ENCODE data around the gene TERC.

DNA sequence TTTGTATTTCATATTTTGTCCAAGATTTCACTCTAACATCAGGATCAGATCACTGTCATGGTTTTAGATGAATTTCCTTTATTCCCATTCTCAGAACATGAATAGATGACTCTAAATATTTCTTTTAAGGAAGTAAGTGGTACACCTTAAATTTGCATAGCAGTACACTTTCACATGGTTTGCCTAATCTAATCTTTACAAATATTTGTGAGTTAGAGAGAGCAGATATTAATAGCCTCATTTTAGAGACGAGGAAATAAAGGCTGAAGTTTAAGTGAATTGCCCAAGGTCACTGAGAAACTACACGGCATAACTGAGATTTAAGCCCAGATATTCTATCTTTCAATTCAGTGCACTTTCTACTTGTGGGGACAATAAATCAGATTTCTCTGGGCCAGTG, 14.2 kb downstream of the TERC start:
- TF ChIP-seq FOXA1 (IDR thresholded peaks at IDR 0.05) (no peak), CTBP1 (IDR thresholded peaks at IDR 0.05; ENCODE audit: borderline replicate concordance) (no peak), L3MBTL2 (conservative IDR thresholded peaks at IDR 0.05) (no peak), ELF4 (IDR thresholded peaks at IDR 0.05) (no peak), FOXM1 (IDR thresholded peaks at IDR 0.05; ENCODE audit: borderline replicate concordance) (no peak), FOXK2 (IDR thresholded peaks at IDR 0.05) (no peak), SP1 (IDR thresholded peaks at IDR 0.05) (no peak), SUZ12 (IDR thresholded peaks at IDR 0.05) (no peak)

Measured in HEK293T (cell line).